Skeletal muscle tissue (tissue), 2 donors: ENCODE data around the gene HEXD. TPM values are rescaled to one million over a fixed set of nuclear protein-coding genes. Genes with fewer than 3 reads are reported as not detected.

ENCODE experiments used
- small RNA-seq: library from RNA; depleted of rRNA; stranded (forward); fragments of <200 nt; gene quantifications from one replicate; pipeline ENCODE3, GENCODE V24; 2014
- total RNA-seq: library from RNA; depleted of rRNA; stranded (reverse); fragments of >200 nt; gene quantifications from one replicate; pipeline ENCODE4 v1.2.3, GENCODE V29; 2014

HEXD gene
- total RNA-seq, 1 donor from 2014 or later = 11.5 TPM

Small RNA genes lying within 50 kb of the gene (small RNA-seq; reads per million reads assigned to genes)
- gene RF00019 = not detected

Other genes with a start within 250 kb of the HEXD start
- 11.5 TPM for gene CCDC57, start 205.5 kb upstream of the HEXD start, total RNA-seq
- gene SLC16A3, start 189.3 kb upstream of the HEXD start, total RNA-seq = 13.0 TPM
- 21.4 TPM for gene CSNK1D, start 144.6 kb upstream of the HEXD start, total RNA-seq
- 0.52 TPM for gene CD7, start 100.7 kb upstream of the HEXD start, total RNA-seq
- 13.0 TPM for gene SECTM1, start 84.6 kb upstream of the HEXD start, total RNA-seq
- 0.52 TPM for gene TEX19, start 59.1 kb upstream of the HEXD start, total RNA-seq
- gene UTS2R, start 46.6 kb upstream of the HEXD start, total RNA-seq = 1.6 TPM
- 20.9 TPM for gene OGFOD3, start 239 bp downstream of the HEXD start, total RNA-seq
- 15.1 TPM for gene CYBC1, start 32.4 kb downstream of the HEXD start, total RNA-seq
- 21.9 TPM for gene NARF, start 40.4 kb downstream of the HEXD start, total RNA-seq
- 27.7 TPM for gene FOXK2, start 101.4 kb downstream of the HEXD start, total RNA-seq
- 40.7 TPM for gene WDR45B, start 230.1 kb downstream of the HEXD start, total RNA-seq